Skeletal muscle tissue (tissue), 4 donors: ENCODE measurements around the gene PIRT. TPM values are rescaled to one million over a fixed set of nuclear protein-coding genes. Genes with fewer than 3 reads are reported as not detected.
"Not testable (repeated sequence)": the region's sequence is repeated elsewhere in the genome, so short reads cannot be mapped to it uniquely, and the experiment has no call there.

ENCODE experiments used
- H3K27ac ChIP-seq: one replicate; pipeline ENCODE4 v1.7.0; 2013; ENCODE audit warnings: mild to moderate bottlenecking, low read depth, low read length, inconsistent platforms
- H3K27me3 ChIP-seq, 3 donors: one replicate each; pipeline ENCODE4 v1.7.0; 2013; ENCODE audit warnings: low read length in 3 of 3; ENCODE audit not compliant: control insufficient read depth in 3 of 3, insufficient read depth in 3 of 3
- H3K36me3 ChIP-seq, 3 donors: one replicate each; pipeline ENCODE4 v1.7.0; 2013; ENCODE audit warnings: low read length in 3 of 3; ENCODE audit not compliant: control insufficient read depth in 3 of 3, insufficient read depth in 3 of 3
- H3K4me1 ChIP-seq, 3 donors: one replicate each; pipeline ENCODE4 v1.7.0; 2013; ENCODE audit warnings: low read length in 3 of 3, mild to moderate bottlenecking in 3 of 3; ENCODE audit not compliant: control insufficient read depth in 3 of 3, insufficient read depth in 3 of 3
- H3K4me3 ChIP-seq, 3 donors: one replicate each; pipeline ENCODE4 v1.7.0; 2013; ENCODE audit warnings: low read length in 3 of 3
- H3K9ac ChIP-seq, 3 donors: one replicate each; pipeline ENCODE4 v1.7.0; 2013; ENCODE audit warnings: low read length in 3 of 3, mild to moderate bottlenecking in 3 of 3, moderate library complexity in 2 of 3, low read depth in 1 of 3
- H3K9me3 ChIP-seq, 3 donors: one replicate each; pipeline ENCODE4 v1.7.0; 2013; ENCODE audit warnings: low read length in 3 of 3; ENCODE audit not compliant: control insufficient read depth in 3 of 3
- total RNA-seq: library from RNA; depleted of rRNA; stranded (reverse); fragments of >200 nt; gene quantifications from one replicate; pipeline ENCODE4 v1.2.3, GENCODE V29; 2014
- donor health status: Osteomylitis.

The PIRT gene
- not detected for total RNA-seq

- H3K36me3 ChIP-seq: no peaks in the 10 kb centered on the region
Observed at GRCh38 chr17:10837921-10838320, at the start of gene PIRT. Gene PIRT, minus strand, starts transcription at chr17:10838087. Its CDS starts 12,442 bp downstream, at chr17:10825645.

GRCh38 chr17:10881959-10882358, 44.1 kb upstream of the PIRT start:
- Histone ChIP-seq H3K4me1 (no peaks in the 10 kb centered on the region), H3K27ac (no peak overlapping the region), H3K4me3 (no peak overlapping the region), H3K36me3 (no peaks in the 10 kb centered on the region), H3K27me3 (peaks cover 0 to 4% (median 0%) of the 10 kb centered on the region in 3 donors), H3K9me3 (no peaks in the 10 kb centered on the region), H3K9ac (no peak overlapping the region)

More at GRCh38 chr17:10837921-10838320, at the start of gene PIRT:
- Histone ChIP-seq H3K27me3 (peaks cover 0 to 15% (median 2%) of the 10 kb centered on the region in 3 donors), H3K4me1 (no peaks in the 10 kb centered on the region), H3K9me3 (no peaks in the 10 kb centered on the region), H3K27ac (no peak within 1 kb of the TSS), H3K9ac (no peak within 1 kb of the TSS), H3K4me3 (no peak within 1 kb of the TSS)

GRCh38 chr17:10879190-10879836, 41.4 kb upstream of the PIRT start:
- peaks cover 0 to 4% (median 0%) of the 10 kb centered on the region in 3 donors for H3K27me3 ChIP-seq
- no peak overlapping the region for H3K27ac ChIP-seq
- H3K9me3 ChIP-seq: no peaks in the 10 kb centered on the region
- no peak overlapping the region for H3K4me3 ChIP-seq
- no peaks in the 10 kb centered on the region for H3K4me1 ChIP-seq
- H3K9ac ChIP-seq: no peak overlapping the region
- H3K36me3 ChIP-seq: no peaks in the 10 kb centered on the region

GRCh38 chr17:10875984-10876555, 38.2 kb upstream of the PIRT start:
- Histone ChIP-seq H3K4me1 (no peaks in the 10 kb centered on the region), H3K9me3 (no peaks in the 10 kb centered on the region), H3K27me3 (peaks cover 0 to 4% (median 0%) of the 10 kb centered on the region in 3 donors), H3K27ac (no peak overlapping the region), H3K9ac (no peak overlapping the region), H3K36me3 (no peaks in the 10 kb centered on the region), H3K4me3 (no peak overlapping the region)

- Histone ChIP-seq H3K27ac (no peak overlapping the region), H3K27me3 (peaks cover 0 to 4% (median 0%) of the 10 kb centered on the region in 3 donors), H3K36me3 (no peaks in the 10 kb centered on the region), H3K4me3 (no peak overlapping the region), H3K4me1 (no peaks in the 10 kb centered on the region), H3K9ac (no peak overlapping the region), H3K9me3 (no peaks in the 10 kb centered on the region)
Observed at GRCh38 chr17:10875430-10875851, 37.6 kb upstream of the PIRT start.

GRCh38 chr17:10871914-10872313, 34.0 kb upstream of the PIRT start:
- Histone ChIP-seq H3K4me3 (no peak overlapping the region), H3K36me3 (no peaks in the 10 kb centered on the region), H3K27me3 (no peaks in the 10 kb centered on the region), H3K9ac (no peak overlapping the region), H3K27ac (no peak overlapping the region), H3K4me1 (no peaks in the 10 kb centered on the region), H3K9me3 (peaks cover 0 to 2% (median 0%) of the 10 kb centered on the region in 3 donors)

GRCh38 chr17:10870336-10871050, 32.6 kb upstream of the PIRT start:
- no peaks in the 10 kb centered on the region for H3K27me3 ChIP-seq
- H3K27ac ChIP-seq: no peak overlapping the region

GRCh38 chr17:10868744-10869143, 30.9 kb upstream of the PIRT start:
- not testable (repeated sequence) for H3K4me1 ChIP-seq, H3K9ac ChIP-seq, H3K27me3 ChIP-seq, H3K9me3 ChIP-seq, H3K27ac ChIP-seq, H3K36me3 ChIP-seq, H3K4me3 ChIP-seq

More at GRCh38 chr17:10870336-10871050, 32.6 kb upstream of the PIRT start:
- no peak overlapping the region for H3K9ac ChIP-seq
- H3K36me3 ChIP-seq: no peaks in the 10 kb centered on the region
- no peak overlapping the region for H3K4me3 ChIP-seq
- H3K4me1 ChIP-seq: no peaks in the 10 kb centered on the region
- H3K9me3 ChIP-seq: peaks cover 0 to 3% (median 0%) of the 10 kb centered on the region in 3 donors

- Histone ChIP-seq H3K27ac (no peak overlapping the region), H3K4me1 (no peaks in the 10 kb centered on the region), H3K9me3 (no peaks in the 10 kb centered on the region), H3K9ac (no peak overlapping the region), H3K36me3 (no peaks in the 10 kb centered on the region), H3K4me3 (no peak overlapping the region), H3K27me3 (no peaks in the 10 kb centered on the region)
Observed at GRCh38 chr17:10859051-10859450, 21.2 kb upstream of the PIRT start.

- Histone ChIP-seq H3K27ac (no peak overlapping the region), H3K9ac (no peak overlapping the region)
Observed at GRCh38 chr17:10857976-10858375, 20.1 kb upstream of the PIRT start.

More at GRCh38 chr17:10857976-10858375, 20.1 kb upstream of the PIRT start:
- H3K4me3 ChIP-seq: no peak overlapping the region
- no peaks in the 10 kb centered on the region for H3K4me1 ChIP-seq
- no peaks in the 10 kb centered on the region for H3K36me3 ChIP-seq
- no peaks in the 10 kb centered on the region for H3K9me3 ChIP-seq
- no peaks in the 10 kb centered on the region for H3K27me3 ChIP-seq
